Measurements from ENCODE around the gene RNU2-63P.
A peak's percentile ranks its signal among the peaks of the same experiment; 100 is the strongest.
"Not testable (repeated sequence)": the region's sequence is repeated elsewhere in the genome, so short reads cannot be mapped to it uniquely, and the experiment has no call there.

Gene RNU2-63P

GRCh38 chr2:88027697-88028389 lies 11.5 kb upstream of the RNU2-63P start:
- DNase-seq: no peak

- DNase-seq: no peak
Observed at GRCh38 chr2:88024509-88024908, 8.2 kb upstream of the RNU2-63P start.

- DNase-seq: no peak
Observed at GRCh38 chr2:88022669-88022921, 6.2 kb upstream of the RNU2-63P start.

GRCh38 chr2:88019985-88020384 lies 3.6 kb upstream of the RNU2-63P start:
- no peak for DNase-seq

- DNase-seq: no peak
Observed at GRCh38 chr2:88018909-88019308, 2.6 kb upstream of the RNU2-63P start.

GRCh38 chr2:88018077-88018805 lies 1.9 kb upstream of the RNU2-63P start:
- DNase-seq: not testable (repeated sequence)

GRCh38 chr2:88017780-88018038 lies 1.4 kb upstream of the RNU2-63P start:
- not testable (repeated sequence) for DNase-seq

- DNase-seq: peak; percentile 45
Observed at GRCh38 chr2:88016960-88017779, 823 bp upstream of the RNU2-63P start.

- no peak for DNase-seq
Observed at GRCh38 chr2:88011011-88011410, 5.3 kb downstream of the RNU2-63P start.

GRCh38 chr2:88010136-88010535 lies 6.2 kb downstream of the RNU2-63P start:
- no peak for DNase-seq

- DNase-seq: no peak
Observed at GRCh38 chr2:88006912-88007439, 9.4 kb downstream of the RNU2-63P start.

GRCh38 chr2:88005776-88006175 lies 10.6 kb downstream of the RNU2-63P start:
- DNase-seq: no peak

- DNase-seq: no peak
Observed at GRCh38 chr2:88003074-88003755, 13.1 kb downstream of the RNU2-63P start.

GRCh38 chr2:88002359-88002707 lies 14.0 kb downstream of the RNU2-63P start:
- DNase-seq: no peak

- not testable (repeated sequence) for DNase-seq
Observed at GRCh38 chr2:88000474-88000873, 15.9 kb downstream of the RNU2-63P start.

- no peak for DNase-seq
Observed at GRCh38 chr2:87996570-87996969, 19.8 kb downstream of the RNU2-63P start.

GRCh38 chr2:87995756-87996155 lies 20.6 kb downstream of the RNU2-63P start:
- no peak for DNase-seq

- not testable (repeated sequence) for DNase-seq
Observed at GRCh38 chr2:87994304-87994850, 22.0 kb downstream of the RNU2-63P start.

GRCh38 chr2:87992569-87992968 lies 23.8 kb downstream of the RNU2-63P start:
- DNase-seq: not testable (repeated sequence)

- not testable (repeated sequence) for DNase-seq
Observed at GRCh38 chr2:87987473-87987872, 28.9 kb downstream of the RNU2-63P start.

GRCh38 chr2:87985902-87986301 lies 30.4 kb downstream of the RNU2-63P start:
- DNase-seq: not testable (repeated sequence)

- DNase-seq: not testable (repeated sequence)
Observed at GRCh38 chr2:87981182-87981581, 35.2 kb downstream of the RNU2-63P start.

- not testable (repeated sequence) for DNase-seq
Observed at GRCh38 chr2:87972385-87972784, 44.0 kb downstream of the RNU2-63P start.

All from left hindlimb (tissue), 1 donor.